GM21529 (cell line): ENCODE results near the gene MARCHF6.
A peak's percentile ranks its signal among the peaks of the same experiment; 100 is the strongest.
"Not testable (repeated sequence)": the region's sequence is repeated elsewhere in the genome, so short reads cannot be mapped to it uniquely, and the experiment has no call there.

ENCODE experiments used
- ATAC-seq: cut with Tn5 transposase; IDR thresholded peaks from one replicate; pipeline ENCODE4 v1.9.1; 2021; ENCODE audit not compliant: unreplicated experiment

MARCHF6 gene

DNA sequence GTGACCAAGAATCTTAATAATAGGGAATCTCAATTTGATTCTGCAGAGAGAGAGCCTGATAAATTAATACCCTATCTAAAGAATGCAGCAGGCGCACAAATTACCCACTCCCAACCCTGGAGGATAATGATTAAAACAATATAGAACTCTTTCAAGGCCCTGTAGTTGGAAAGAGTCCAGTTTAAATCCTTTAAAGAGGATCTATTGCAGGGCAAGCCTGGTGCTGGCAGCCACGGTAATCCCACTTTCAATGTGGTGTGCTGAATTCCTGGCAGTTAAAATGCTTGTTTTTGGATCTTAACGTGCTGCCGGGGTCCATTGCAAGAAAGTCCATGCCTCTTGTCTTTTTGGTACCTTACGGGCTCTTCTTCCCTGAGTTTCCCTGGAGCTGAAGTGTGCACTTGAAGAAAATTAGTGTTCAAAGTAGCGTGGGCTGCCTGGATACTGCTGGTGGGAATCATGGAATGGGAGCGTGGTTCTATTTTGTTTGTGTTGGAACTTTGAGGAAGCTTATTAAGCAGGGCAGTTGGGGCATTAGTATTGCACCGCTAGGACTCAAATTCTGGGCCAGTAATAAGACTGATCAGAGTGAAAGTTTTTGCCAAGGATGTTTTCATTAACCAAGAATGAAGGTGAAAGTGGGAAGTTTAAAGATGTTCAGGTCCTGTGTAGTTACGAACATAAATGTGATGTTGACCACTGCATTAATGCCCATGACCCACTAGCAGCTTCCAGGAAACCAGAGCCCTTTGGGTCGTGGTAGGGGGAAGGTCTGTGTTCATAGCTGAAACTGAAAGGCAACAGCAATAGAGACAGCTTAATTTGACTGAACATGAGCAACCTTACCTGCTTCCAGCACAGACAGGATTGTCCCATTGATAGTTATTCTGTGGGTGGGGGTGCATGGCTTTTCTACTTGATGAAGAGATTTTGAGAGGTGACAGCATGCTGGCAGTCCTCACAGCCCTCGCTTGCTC is 20.8 kb downstream of the MARCHF6 start:
- ATAC-seq, result no peak

DNA sequence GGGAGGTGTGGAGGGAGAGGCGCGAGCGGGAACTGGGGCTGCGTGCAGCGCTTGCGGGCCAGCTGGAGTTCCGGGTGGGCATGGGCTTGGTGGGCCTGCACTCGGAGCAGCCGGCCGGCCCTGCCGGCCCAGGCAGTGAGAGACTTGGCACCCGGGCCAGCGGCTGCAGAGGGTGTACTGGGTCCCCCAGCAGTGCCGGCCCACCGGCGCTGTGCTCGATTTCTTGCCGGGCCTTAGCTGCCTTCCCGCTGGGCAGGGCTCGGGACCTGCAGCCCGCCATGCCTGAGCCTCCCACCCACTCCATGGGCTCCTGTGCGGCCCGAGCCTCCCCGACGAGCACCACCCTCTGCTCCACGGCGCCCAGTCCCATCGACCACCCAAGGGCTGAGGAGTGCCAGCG is 21.7 kb downstream of the MARCHF6 start:
- ATAC-seq, result not testable (repeated sequence)

DNA sequence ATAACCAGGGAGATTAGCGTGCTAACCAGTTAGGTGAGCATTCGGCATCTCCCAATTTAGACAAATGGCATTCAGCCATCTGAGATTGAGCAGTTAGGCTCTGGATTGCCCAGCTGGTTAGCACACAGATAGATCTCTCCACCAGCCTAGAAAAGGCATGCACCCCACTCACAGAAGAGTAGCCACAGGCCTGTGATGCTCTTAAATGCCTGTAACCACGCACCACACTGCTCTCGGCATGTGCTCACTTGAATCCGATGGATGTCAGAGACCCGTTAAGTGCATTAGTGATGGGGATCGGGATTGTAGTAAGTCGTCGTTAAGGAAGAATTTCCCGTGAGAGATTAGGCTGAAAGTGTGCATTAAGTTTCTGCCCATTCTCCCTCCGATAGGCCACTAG is 23.0 kb downstream of the MARCHF6 start:
- no peak for ATAC-seq

DNA sequence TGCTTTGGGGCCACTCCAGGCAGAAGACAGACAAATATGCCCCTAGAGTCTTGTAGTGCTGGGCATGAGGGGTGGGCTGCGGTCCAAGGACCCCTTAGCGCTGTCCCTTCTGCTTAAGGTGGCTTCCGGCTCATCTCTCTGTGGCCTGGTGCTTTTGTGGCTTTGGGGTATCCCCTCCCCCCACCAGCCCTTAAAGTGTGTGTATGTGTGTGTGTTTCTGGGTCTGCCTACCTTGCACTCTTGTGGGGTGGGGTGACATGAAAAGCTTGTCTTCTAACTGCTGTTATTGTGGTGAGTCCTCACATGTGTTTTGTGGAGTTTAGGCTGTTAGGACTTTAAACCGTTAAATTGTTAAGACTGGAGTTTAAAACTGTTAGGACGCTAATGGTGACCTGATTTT is 23.6 kb downstream of the MARCHF6 start:
- ATAC-seq, result no peak

DNA sequence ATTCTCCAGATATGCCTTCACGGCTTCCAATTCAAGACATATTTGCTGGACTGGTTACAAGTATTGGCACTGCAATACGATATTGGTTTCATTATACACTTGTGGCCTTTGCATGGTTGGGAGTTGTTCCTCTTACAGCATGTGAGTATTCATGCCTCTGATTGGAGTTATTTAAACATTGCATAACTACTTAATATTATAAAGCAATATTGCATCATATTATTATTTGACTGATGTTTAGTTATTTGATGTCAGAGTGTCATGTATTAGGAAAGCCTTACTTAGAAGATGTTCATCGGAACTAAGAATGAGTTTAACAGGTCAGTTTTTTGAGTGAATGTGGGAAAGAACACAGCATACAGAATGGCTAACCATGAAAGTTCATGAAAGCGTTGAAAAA is 28.3 kb downstream of the MARCHF6 start:
- no peak for ATAC-seq

DNA sequence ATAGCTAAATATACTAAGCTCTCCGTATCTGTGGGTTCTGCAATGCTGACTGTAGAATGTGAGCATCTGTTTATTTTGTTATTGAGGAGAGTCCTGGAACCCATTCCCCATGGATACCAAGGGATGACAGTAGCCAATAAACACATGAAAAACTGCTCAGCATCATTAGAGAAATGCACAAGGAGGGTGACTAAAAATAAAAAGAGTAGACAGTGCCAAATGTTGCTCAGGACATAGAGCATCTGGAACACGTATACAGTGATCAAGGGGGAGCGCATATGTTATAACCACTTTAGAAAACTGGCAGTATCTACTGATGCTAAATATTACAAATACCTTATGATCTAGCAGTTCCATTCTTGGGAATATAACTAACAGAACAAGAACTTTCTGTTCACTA is 31.0 kb downstream of the MARCHF6 start:
- no peak for ATAC-seq

DNA sequence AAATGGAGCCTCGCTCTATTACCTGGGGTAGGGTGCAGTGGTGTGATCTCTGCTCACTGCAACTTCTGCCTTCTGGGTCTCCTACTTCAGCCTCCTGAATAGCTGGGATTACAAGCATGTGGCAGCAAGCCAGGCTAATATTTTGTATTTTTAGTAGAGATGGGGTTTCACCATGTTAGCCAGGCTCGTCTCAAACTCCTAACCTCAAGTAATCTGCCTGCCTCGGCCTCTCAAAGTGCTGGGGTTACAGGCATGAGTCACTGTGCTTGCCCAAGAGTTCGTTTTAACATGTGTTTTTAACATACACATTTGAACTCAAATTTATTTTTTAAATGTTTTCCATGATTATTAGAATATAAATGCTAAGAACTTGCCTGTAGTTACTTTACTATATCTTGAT is 34.2 kb downstream of the MARCHF6 start:
- ATAC-seq, result no peak

DNA sequence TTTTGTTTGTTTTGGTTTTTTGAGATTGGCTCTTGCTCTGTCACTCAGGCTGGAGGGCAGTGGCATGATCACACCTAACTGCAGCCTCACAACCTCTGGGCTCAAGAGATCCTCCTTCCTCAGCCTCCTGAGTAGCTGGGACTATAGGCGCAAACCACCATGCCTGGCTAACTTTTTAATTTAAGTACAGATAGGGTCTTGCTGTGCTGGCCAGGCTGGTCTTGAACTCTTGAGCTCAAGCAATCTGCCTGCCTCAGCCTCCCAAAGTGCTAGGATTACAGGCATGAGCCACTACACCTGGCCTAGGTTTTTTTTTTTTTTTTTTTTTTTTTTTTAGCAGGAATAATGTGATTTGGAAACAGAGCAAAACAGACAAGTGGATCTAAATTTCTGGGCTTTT is 37.6 kb downstream of the MARCHF6 start:
- no peak for ATAC-seq

DNA sequence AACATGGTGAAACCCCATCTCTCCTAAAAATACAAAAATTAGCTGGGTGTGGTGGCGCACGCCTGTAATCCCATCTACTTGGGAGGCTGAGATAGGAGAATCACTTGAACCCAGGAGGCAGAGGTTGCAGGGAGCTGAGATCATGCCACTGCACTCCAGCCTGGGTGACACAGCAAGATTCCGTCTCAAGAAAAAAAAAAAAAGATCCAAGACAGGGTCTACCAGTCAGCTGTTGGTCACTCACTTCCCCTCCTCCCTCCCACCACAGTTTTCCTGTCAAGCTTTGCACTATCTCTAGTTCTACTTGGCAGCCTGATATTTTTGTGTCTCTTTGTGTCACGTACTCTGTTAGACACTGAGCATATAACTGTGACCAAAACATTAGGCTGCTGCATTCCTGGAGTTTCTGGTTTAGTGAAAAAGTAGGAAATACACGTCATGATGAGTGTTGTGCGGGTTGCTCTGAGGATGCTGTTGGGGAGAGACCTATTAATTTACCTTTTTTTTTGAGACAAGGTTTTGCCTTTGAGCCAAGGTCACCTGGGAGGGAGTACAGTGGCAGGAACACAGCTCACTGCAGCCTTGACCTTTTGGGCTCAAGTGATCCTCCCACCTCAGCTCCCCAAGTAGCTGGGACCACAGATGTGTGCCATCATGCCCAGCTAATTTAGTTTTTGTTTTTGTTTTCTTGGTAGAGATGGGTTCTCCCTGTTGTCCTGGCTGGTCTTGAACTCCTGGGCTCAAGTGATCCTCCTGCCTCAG is 39.3 kb downstream of the MARCHF6 start:
- not testable (repeated sequence) for ATAC-seq

DNA sequence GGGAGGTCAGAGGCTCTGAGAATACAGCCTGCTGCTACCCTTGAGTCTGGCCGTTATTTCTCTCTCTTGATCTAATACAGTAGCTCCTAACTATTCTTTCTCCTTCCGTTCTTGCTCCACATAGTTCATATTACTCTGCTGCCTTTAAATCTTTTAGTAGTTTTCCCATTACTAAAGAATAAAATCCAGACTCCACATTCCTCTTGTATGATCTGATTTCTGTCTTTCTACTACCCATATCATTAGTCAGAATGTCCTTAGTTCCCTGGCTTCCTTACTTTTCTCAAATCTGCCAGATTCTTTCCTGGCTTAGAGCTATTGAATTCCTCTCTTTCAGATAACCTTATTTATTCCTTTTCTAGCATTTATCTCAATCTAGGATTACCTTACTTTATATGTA is 40.0 kb downstream of the MARCHF6 start:
- ATAC-seq, result no peak

DNA sequence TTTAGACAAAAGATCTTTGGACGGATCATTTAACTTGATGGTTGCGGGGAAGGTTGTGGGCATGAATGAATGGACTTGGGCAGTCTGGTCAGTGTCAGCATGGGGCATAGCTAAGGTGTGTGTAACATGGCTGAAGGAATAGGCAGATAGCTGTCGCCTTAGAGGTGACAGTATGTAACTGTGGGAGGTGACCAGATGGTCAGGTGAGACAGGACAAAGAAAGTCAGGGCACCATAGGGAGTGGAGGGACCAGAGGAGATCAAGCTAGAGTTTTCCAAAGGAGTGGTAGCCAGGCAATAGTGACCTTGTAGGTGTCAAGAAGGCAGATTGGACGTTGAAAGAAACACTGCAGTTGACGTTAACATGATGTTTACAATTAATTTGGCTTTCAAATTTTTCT is 43.1 kb downstream of the MARCHF6 start:
- ATAC-seq, result no peak

DNA sequence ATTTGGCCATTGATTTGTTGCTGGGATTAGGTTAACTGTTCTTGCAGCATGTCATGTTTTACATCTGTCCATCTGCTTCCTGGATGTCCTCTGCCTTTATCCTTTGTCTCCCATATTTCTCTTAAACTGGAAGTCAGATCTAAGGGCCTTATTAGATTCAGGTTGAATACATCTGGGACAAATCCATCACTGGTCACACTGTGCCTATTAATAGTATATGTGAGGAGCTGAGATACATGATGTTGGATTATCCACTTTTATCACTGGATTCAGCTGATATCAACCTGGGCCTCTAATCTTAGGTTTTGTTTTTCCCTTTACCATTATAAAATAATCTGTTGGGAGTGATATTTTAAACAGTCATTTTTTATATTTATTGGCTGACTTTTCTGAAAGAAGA is 46.3 kb downstream of the MARCHF6 start:
- ATAC-seq, result no peak

DNA sequence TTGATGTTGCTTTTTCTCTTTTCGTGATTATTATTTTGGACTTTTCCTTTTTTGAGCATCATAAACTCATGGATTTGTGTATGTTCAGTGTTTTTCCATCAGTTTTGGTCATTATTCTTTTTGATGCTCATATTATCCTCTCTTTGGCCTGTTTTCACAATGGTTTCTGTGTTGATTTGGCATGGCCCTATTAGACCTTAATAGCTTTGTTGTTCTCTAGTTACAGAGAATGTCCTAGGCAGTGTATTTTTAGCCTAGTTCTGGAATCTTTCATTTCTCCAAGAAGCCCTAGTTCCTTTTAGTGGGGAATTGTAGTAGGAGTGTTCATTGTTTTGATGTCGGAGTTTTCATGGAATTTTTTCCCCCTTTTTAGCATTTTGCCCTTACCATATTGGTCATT is 46.9 kb downstream of the MARCHF6 start:
- no peak for ATAC-seq

DNA sequence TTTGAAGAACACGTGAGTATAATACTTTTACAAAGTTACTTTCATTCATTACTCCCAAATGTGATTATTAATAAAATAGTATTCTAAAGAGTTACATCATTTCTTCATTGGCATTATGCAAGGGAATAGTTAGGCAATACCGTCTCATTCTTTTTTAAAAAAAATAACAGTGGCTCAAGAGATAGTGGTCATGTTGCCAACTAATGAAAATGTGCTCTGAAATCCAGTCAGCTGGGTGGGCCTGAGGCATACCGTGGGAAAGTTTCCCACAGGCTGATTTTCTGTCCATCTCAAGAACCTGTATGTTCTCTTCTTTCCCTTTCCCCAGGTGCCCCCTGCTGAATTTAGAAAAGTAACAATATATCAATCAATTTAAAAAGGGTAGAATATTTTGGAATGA is 47.3 kb downstream of the MARCHF6 start:
- ATAC-seq, result no peak

DNA sequence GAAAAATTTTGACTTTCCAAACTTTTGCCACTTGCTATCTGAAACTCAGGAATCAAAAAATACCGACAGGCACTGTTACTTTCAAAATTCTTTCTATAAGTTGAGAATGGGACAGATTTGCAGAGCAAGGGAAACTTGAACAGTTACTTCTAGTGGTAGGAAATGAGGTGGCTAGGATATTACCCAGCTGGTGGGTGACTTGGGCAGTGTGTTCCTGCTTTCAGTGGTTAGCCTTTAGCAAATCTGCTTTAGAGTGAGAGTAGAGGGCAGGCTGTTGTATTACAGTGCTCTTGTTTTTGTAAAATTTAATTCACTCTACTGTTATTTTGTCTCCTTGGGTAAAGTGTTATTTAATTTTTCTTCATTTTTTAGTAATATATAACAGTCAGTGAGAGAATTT is 48.0 kb downstream of the MARCHF6 start:
- peak; percentile 84 for ATAC-seq
